ENCODE measurements around the gene CRISP1.

Gene CRISP1

DNA sequence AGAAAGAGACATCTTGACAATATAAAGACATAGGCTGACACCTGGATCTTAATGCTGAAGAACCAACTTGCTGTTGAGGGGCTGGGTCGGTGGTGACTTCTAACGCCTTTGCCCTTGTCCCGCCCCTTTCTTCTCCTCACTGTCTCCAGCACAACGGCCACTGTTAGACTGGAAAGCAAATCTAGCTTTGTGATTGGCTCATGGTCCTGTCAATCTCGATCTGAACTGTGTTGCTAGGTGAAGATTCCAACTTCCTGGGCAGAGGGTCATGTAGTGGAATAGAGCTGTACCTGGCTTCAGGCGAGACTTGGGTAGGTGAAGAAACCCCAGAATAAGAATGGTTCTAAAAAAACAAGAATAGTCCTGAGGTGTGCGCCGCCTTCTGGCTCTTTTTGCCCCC lies 79.2 kb downstream of the CRISP1 start, which contains the start of gene PGK2:
Gene PGK2 (minus strand): TSS at position 110 of the 400 bp plus-strand sequence. CDS start 98 bp downstream, at position 12.
- DNase-seq = no peak
- CTCF ChIA-PET = interaction anchor here (0.9 to 1.8 kb wide), 2 partner anchors 11 to 138 kb away, joined by 3 to 4 read pairs; no protein-coding TSS in a partner anchor
- 97% methylated on average over 5 of the region's 8 CpGs for WGBS (ENCODE audit: insufficient coverage)

DNA sequence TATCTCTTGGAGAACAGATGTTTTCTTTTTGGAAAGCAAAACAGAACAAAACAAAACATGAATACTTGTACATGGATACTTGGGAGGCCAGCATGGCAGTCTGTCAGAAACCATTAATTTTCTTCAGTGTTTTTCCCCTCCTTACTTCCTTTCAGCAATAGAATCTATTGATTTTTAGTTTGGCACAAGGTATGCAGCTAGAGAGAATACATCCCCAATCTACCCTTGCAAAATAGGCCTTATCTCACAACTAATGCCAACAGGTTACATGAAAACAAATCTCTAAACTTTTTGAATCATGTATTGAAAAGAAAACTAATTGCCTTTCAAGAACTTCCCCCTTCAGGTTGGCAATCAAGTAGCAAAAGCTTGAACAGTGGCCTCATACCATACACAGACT lies 82.1 kb downstream of the CRISP1 start:
- Histone ChIP-seq H3K4me1 (ENCODE audit: control extremely low read depth in 1 of 4, control insufficient read depth in 4 of 4, insufficient read depth in 4 of 4, low read length in 3 of 4) (no peaks in the 10 kb centered on the region), H3K27ac (ENCODE audit: insufficient read depth in 1 of 2, low read depth in 1 of 2, low read length in 2 of 2, poor library complexity in 1 of 2, severe bottlenecking in 2 of 2) (no peak overlapping the region), H3K27me3 (replicated peaks in 2 of 5; ENCODE audit: control insufficient read depth in 4 of 5, insufficient read depth in 5 of 5, low read length in 4 of 5) (no peaks in the 10 kb centered on the region), H3K36me3 (ENCODE audit: control insufficient read depth in 4 of 4, insufficient read depth in 4 of 4, low read length in 3 of 4) (no peaks in the 10 kb centered on the region), H3K9me3 (ENCODE audit: control extremely low read depth in 1 of 5, control insufficient read depth in 4 of 5, insufficient read depth in 2 of 5, low read depth in 1 of 5, low read length in 4 of 5) (no peaks in the 10 kb centered on the region), H3K4me3 (ENCODE audit: control insufficient read depth in 1 of 7, extremely low read depth in 1 of 7, insufficient read depth in 4 of 7, low read depth in 2 of 7, low read length in 6 of 7) (no peak overlapping the region)
- DNase-seq = no peak
- CTCF ChIA-PET = no interaction called here
- POLR2A ChIA-PET = no interaction called here

More for the DNA sequence above, 79.2 kb downstream of the CRISP1 start, which contains the start of gene PGK2:
- Histone ChIP-seq H3K27me3 (replicated peaks in 2 of 5; ENCODE audit: control insufficient read depth in 4 of 5, insufficient read depth in 5 of 5, low read length in 4 of 5) (no peaks in the 10 kb centered on the region), H3K4me3 (ENCODE audit: control insufficient read depth in 1 of 7, extremely low read depth in 1 of 7, insufficient read depth in 4 of 7, low read depth in 2 of 7, low read length in 6 of 7) (no peak within 1 kb of the TSS), H3K4me1 (ENCODE audit: control extremely low read depth in 1 of 4, control insufficient read depth in 4 of 4, insufficient read depth in 4 of 4, low read length in 3 of 4) (peaks cover 0 to 11% (median 4%) of the 10 kb centered on the region in 4 experiments), H3K9me3 (ENCODE audit: control extremely low read depth in 1 of 5, control insufficient read depth in 4 of 5, insufficient read depth in 2 of 5, low read depth in 1 of 5, low read length in 4 of 5) (no peaks in the 10 kb centered on the region), H3K36me3 (ENCODE audit: control insufficient read depth in 4 of 4, insufficient read depth in 4 of 4, low read length in 3 of 4) (no peaks in the 10 kb centered on the region), H3K27ac (ENCODE audit: insufficient read depth in 1 of 2, low read depth in 1 of 2, low read length in 2 of 2, poor library complexity in 1 of 2, severe bottlenecking in 2 of 2) (no peak within 1 kb of the TSS)
- POLR2A ChIA-PET = no interaction called here

All from common myeloid progenitor, CD34-positive (primary cell).